Activated T-cell treated with anti-CD3 and anti-CD28 coated beads for 1 hour (primary cell): ENCODE results near the gene LITAFD.
"Not testable (repeated sequence)": the region's sequence is repeated elsewhere in the genome, so short reads cannot be mapped to it uniquely, and the experiment has no call there.

ENCODE experiments used
- DNase-seq: peaks from one replicate; pipeline ENCODE4 v3.0.0-alpha.2; 2020; ENCODE audit warnings: low read depth

Gene LITAFD

GRCh38 chr16:8894736-8895334 lies 12.7 kb downstream of the LITAFD start:
- no peak for DNase-seq

GRCh38 chr16:8898660-8899318 lies 16.6 kb downstream of the LITAFD start:
- no peak for DNase-seq

- DNase-seq, result no peak
Observed at GRCh38 chr16:8899709-8900317, 17.7 kb downstream of the LITAFD start.

GRCh38 chr16:8900343-8900742 lies 18.2 kb downstream of the LITAFD start:
- DNase-seq, result no peak

- no peak for DNase-seq
Observed at GRCh38 chr16:8901320-8901861, 19.2 kb downstream of the LITAFD start.

GRCh38 chr16:8903004-8903403 lies 20.9 kb downstream of the LITAFD start:
- DNase-seq, result no peak

GRCh38 chr16:8904018-8904430 lies 21.9 kb downstream of the LITAFD start:
- no peak for DNase-seq

GRCh38 chr16:8905168-8905762 lies 23.1 kb downstream of the LITAFD start:
- DNase-seq, result no peak

GRCh38 chr16:8905795-8906591 lies 23.8 kb downstream of the LITAFD start:
- DNase-seq, result no peak

- no peak for DNase-seq
Observed at GRCh38 chr16:8907096-8907495, 24.9 kb downstream of the LITAFD start.

- DNase-seq, result no peak
Observed at GRCh38 chr16:8908810-8909468, 26.8 kb downstream of the LITAFD start.

- no peak for DNase-seq
Observed at GRCh38 chr16:8910811-8911210, 28.7 kb downstream of the LITAFD start.

GRCh38 chr16:8912793-8913192 lies 30.6 kb downstream of the LITAFD start:
- no peak for DNase-seq

- DNase-seq, result no peak
Observed at GRCh38 chr16:8914098-8914497, 31.9 kb downstream of the LITAFD start.

GRCh38 chr16:8915722-8916301 lies 33.7 kb downstream of the LITAFD start:
- no peak for DNase-seq

- no peak for DNase-seq
Observed at GRCh38 chr16:8916541-8917225, 34.5 kb downstream of the LITAFD start.

- not testable (repeated sequence) for DNase-seq
Observed at GRCh38 chr16:8917336-8917735, 35.2 kb downstream of the LITAFD start.

GRCh38 chr16:8919089-8919933 lies 37.2 kb downstream of the LITAFD start:
- DNase-seq, result no peak

- no peak for DNase-seq
Observed at GRCh38 chr16:8919934-8920462, 37.8 kb downstream of the LITAFD start.
